Nephron progenitor cell (in vitro differentiated cells): Measurements from ENCODE around the gene SQOR.

Experiments
- DNase-seq: peaks from one replicate; pipeline ENCODE4 v3.0.0; 2021
- H3K27ac Mint-ChIP-seq: 2 replicates; pipeline ENCODE4 v1.8.0; 2021; ENCODE audit warnings: mild to moderate bottlenecking, moderate library complexity, mixed read lengths
- H3K27me3 Mint-ChIP-seq: 2 replicates; pipeline ENCODE4 v1.8.0; 2021; ENCODE audit warnings: mild to moderate bottlenecking, low read depth, mixed read lengths; ENCODE audit not compliant: poor library complexity
- H3K36me3 Mint-ChIP-seq: 2 replicates; pipeline ENCODE4 v1.8.0; 2021; ENCODE audit warnings: low read depth, mixed read lengths
- H3K4me1 Mint-ChIP-seq: 2 replicates; pipeline ENCODE4 v1.8.0; 2021; ENCODE audit warnings: mixed read lengths
- H3K4me3 Mint-ChIP-seq: 2 replicates; pipeline ENCODE4 v1.8.0; 2021; ENCODE audit warnings: mild to moderate bottlenecking, moderate library complexity, mixed read lengths
- H3K9me3 Mint-ChIP-seq: 2 replicates; pipeline ENCODE4 v1.8.0; 2021; ENCODE audit warnings: mild to moderate bottlenecking, moderate library complexity, mixed read lengths
- CTCF ChIP-seq: fragments of 200-600 bp; sonication (generic); IDR thresholded peaks from 2 replicates; pipeline ENCODE4 v1.5.0; 2021; ENCODE audit warnings: antibody characterized with exemption

SQOR gene

GRCh38 chr15:45634432-45635190 is at the start of gene SQOR:
Gene SQOR (plus strand): TSS chr15:45635029. CDS start chr15:45658924, 23,895 bp downstream.
- Mint-ChIP-seq H3K9me3 (no peaks in the 10 kb centered on the region), H3K27ac (no peak within 1 kb of the TSS), H3K4me3 (peak within 1 kb of the TSS; percentile 87), H3K4me1 (peaks cover 17% of the 10 kb centered on the region), H3K27me3 (peaks cover 78% of the 10 kb centered on the region), H3K36me3 (no peaks in the 10 kb centered on the region)
- peak; percentile 71 for DNase-seq
- no peak for TF ChIP-seq CTCF

- H3K27me3 Mint-ChIP-seq: peaks cover 3% of the 10 kb centered on the region
- peak overlapping the region; percentile 82 for H3K27ac Mint-ChIP-seq
- no peaks in the 10 kb centered on the region for H3K9me3 Mint-ChIP-seq
- TF ChIP-seq CTCF: no peak
- peaks cover 30% of the 10 kb centered on the region for H3K4me1 Mint-ChIP-seq
- no peak for DNase-seq
- H3K4me3 Mint-ChIP-seq: peak overlapping the region; percentile 88
- H3K36me3 Mint-ChIP-seq: peaks cover 9% of the 10 kb centered on the region
These were observed 49.6 kb upstream of the SQOR start for GRCh38 chr15:45585069-45585791.

- Mint-ChIP-seq H3K27me3 (peaks cover 3% of the 10 kb centered on the region), H3K27ac (peak overlapping the region; percentile 100), H3K4me1 (peaks cover 30% of the 10 kb centered on the region), H3K4me3 (peak overlapping the region; percentile 88), H3K36me3 (peaks cover 9% of the 10 kb centered on the region), H3K9me3 (no peaks in the 10 kb centered on the region)
- TF ChIP-seq CTCF: no peak
- DNase-seq: no peak
These were observed 48.7 kb upstream of the SQOR start for GRCh38 chr15:45586125-45586524.

- H3K4me1 Mint-ChIP-seq: peaks cover 30% of the 10 kb centered on the region
- no peak for DNase-seq
- peaks cover 10% of the 10 kb centered on the region for H3K36me3 Mint-ChIP-seq
- no peaks in the 10 kb centered on the region for H3K9me3 Mint-ChIP-seq
- TF ChIP-seq CTCF: no peak
- peak overlapping the region; percentile 88 for H3K4me3 Mint-ChIP-seq
- H3K27ac Mint-ChIP-seq: peak overlapping the region; percentile 100
- peaks cover 3% of the 10 kb centered on the region for H3K27me3 Mint-ChIP-seq
These were observed 48.2 kb upstream of the SQOR start for GRCh38 chr15:45586601-45587094.

- Mint-ChIP-seq H3K27me3 (peaks cover 3% of the 10 kb centered on the region), H3K4me1 (peaks cover 30% of the 10 kb centered on the region), H3K27ac (peak within 1 kb of the TSS; percentile 100), H3K9me3 (no peaks in the 10 kb centered on the region), H3K36me3 (peaks cover 17% of the 10 kb centered on the region), H3K4me3 (peak within 1 kb of the TSS; percentile 88)
- DNase-seq: peak; percentile 88
- TF ChIP-seq CTCF: no peak
These were observed 47.5 kb upstream of the SQOR start, which contains the start of gene BLOC1S6 for GRCh38 chr15:45587095-45587862. Gene BLOC1S6 (plus strand): TSS chr15:45587379. CDS start chr15:45587444, 65 bp downstream.
